NCI-H510A treated with DMSO at 0.1 percent for 48 hours (cell line): ENCODE results near the gene EXT2.

Source experiments
- DNase-seq: peaks from one replicate; lab custom pipeline; 2025; lab: John Stamatoyannopoulos, UW

The EXT2 gene

GRCh38 chr11:44133335-44133946 is 38.0 kb downstream of the EXT2 start:
- peak; percentile 14 for DNase-seq

GRCh38 chr11:44134625-44135024 is 39.1 kb downstream of the EXT2 start:
- no peak for DNase-seq

DNA sequence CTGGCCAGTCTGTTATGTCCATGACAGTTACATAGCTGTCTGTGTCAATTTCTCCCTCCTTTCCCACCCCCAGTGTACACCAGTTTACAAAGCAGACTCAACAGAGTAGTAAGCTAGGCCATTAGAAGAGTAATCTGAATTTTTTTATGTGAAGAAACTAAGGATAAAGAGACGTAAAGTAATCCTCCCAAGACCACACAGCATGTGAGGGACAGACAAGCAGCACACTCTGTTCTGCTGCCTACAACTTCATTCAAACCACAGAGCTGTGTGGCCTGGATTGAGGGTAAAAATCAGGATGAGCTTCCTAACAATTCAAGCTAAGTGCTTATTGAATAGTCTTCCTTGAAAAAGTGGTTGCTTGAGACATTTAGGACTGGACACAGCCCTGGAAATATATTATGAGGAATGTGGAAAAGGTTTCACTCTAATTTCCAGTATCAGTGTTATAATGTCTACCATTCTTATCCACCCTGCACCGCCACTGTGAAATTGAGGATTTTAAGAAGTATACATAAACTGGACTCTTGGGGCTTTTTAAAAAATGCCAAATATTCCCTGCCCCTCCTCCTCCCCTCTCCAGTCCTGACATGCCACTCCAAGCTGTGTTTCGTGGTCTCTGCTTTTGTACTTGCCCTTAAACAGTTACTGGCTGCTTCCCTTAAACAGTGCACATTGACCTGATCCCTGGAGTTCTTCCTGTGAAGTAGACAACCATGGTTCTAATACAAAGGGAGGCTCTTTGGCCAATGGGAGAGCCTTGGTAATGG is 40.9 kb downstream of the EXT2 start:
- DNase-seq = no peak

GRCh38 chr11:44137057-44137456 is 41.6 kb downstream of the EXT2 start:
- no peak for DNase-seq

- DNase-seq = no peak
These were observed 42.8 kb downstream of the EXT2 start for GRCh38 chr11:44138286-44138685.

DNA sequence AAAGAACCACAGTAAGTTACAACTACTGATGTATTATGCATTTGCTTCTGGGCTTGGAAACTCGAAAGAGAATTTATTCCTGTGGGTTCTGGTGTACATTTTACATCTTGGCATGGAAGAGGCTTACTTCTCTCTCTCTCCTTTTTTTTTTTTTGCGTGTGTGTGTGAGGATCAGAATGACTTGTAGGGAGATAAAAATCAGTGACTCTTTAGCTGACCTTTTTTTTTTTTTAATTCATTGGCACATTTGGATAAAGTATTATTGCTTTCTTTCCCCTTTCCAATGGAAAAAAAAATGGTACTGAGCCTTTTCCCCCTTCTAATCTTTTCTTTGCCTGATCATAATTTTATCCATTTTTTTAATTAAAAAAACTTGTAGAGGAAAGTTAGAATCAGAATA is 43.5 kb downstream of the EXT2 start:
- DNase-seq = no peak

DNA sequence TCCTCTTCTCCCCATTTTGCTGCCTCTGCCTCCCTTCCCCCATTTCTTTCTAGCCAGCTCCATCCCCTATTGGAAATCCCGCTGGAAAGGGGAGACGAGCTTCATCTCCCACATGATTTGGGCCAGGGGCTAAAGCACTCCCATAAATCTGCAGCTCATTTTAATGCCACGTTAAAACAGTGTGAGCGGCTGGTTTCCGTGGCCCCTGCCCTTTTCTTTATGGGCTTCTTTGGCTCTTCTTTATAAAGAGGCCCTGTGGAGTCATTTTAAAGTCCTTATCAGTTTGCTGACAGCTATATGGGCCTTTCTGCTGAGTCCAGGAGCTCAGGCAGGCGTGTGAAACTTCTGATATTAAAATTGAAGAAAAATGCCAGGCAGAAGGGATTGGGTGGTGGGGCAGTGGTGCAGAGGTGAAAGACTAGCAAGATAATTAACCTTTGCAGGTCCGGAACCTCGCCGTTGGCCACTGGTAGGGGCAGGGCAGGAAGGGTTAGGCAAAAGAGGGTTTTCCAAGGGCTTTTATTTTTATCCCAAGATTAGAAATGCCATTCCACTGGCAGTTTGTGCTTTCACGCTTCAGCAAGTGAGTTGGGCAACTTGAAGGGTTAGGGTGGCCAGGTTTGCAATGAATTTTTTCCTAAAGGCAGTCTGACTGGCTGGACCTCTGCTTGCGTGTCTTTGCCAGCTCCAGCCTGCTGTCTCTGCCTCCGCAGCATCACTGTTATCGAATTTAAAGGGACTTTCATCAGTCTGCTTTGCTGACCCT is 44.3 kb downstream of the EXT2 start:
- no peak for DNase-seq

DNA sequence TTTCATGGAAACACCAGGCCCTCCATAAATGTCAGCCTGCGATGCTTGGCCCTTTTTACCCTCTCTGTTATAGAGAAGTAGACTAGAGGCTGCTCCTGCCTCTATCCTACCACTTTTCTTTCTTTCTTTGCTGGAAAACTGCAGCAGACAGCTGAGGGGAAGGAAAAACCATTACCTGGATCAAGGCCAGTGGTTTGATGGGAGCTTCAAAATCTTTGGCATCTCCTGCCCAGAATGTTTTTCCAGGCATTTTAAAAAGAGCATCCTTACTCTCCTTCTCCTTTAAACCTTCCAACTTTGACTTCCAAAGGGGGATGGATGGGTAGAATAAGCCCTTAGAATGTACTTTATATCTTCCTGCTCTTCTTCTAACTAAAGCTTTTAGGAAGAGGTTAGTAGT is 44.9 kb downstream of the EXT2 start:
- no peak for DNase-seq

GRCh38 chr11:44140805-44141204 is 45.3 kb downstream of the EXT2 start:
- no peak for DNase-seq

- no peak for DNase-seq
These were observed 48.8 kb downstream of the EXT2 start for GRCh38 chr11:44143987-44144909.

GRCh38 chr11:44145011-44145775 is 49.7 kb downstream of the EXT2 start:
- no peak for DNase-seq

- DNase-seq = no peak
These were observed 51.5 kb downstream of the EXT2 start for GRCh38 chr11:44146931-44147330.

GRCh38 chr11:44147751-44148150 is 52.3 kb downstream of the EXT2 start:
- DNase-seq = no peak

DNA sequence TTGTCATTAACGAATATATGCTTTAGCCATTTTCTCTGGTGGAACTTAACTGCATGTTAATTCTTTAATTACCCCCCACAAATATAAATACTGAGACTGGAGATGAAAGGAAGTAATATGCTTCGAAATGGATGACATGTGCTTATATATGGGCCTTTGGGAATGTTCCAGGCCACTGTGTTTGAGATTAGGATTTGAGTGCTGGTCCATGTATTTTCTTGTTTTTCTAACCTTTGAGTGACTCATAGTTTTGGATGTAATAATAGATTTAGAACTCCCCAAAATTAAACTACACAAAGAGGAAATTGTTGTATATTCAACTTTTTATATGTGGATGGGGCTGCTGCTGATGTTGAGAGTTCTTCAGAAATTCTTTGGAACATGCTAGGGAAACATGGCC is 54.2 kb downstream of the EXT2 start:
- DNase-seq = no peak

DNA sequence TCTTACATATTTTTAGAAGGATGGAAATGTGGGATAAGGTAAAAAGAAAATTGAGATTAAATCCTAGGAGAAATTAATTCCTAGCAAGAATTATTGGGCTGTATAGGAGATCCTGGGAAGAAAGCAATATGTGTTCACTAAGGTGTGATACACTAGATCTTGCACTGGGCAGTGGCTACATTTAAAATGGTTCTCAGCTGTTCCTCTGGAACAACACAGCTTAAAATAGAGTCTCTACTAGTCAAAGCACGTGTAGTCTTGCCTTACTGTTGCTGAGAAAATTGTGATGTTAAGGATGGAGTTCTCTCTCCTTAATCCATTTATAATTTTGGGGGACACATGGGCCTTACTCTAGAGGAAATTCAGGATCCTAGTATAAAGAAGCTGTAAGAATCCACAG is 54.9 kb downstream of the EXT2 start:
- no peak for DNase-seq

DNA sequence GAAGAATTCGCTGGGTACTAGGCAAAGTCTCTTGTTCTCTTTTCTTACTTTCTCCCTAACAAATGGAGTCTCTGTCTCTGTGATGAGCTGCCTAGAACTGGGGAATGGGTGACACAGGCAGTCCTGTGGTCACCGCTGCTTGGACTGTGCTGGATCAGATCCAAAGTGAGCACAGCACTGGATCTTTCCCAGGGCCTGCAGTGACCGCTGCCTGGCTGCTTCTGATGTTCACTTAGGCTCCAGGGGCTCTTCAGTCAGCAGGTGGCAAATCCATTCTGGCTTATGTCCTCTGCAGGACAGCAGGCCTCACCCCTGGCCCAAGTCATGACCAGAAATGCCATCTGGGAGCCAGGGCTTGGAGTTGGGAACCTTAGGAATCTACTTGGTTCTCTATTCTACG is 61.5 kb downstream of the EXT2 start:
- DNase-seq = no peak

GRCh38 chr11:44158384-44158783 is 62.9 kb downstream of the EXT2 start:
- no peak for DNase-seq

DNA sequence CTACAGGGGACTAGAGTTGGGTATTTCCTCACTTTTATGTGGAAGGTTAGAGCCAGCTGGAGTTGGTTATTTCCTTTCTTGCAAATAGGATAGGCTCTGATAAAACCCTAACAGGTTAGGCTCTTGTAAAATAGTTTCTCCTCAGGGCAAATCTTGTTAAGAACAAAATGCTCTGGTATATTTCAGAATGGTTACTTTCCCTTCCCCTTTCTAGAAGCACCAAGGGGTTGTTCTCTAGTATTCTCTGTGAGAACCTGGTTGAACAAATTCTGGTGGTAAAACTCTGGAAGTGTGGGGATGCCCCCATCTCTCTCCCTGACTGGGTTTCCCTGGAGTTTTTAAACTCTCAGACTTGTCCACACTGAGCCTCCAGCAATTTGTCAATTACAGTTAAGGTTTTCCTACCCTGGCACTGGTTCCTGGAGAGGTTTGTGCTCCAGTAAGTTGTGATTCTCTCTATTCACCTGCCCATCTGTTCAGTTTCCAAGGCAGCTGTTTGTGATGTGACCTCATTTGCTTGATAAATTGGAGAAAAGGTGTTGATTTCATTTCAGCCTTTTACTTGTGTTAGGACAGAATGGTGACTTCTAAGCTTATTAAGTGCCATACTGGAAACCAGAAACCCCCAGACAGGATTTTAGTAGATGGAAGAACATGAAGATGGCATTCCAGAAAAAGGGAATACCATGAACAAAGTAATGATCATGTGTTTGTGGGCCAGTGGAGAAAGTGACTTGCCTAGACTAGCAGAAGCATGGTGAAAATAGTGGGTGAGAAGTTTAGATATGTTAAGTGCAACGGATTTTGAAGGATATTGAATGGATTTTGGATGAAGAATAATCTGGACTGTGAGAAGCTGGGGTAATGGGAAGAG is 64.6 kb downstream of the EXT2 start:
- DNase-seq = no peak

DNA sequence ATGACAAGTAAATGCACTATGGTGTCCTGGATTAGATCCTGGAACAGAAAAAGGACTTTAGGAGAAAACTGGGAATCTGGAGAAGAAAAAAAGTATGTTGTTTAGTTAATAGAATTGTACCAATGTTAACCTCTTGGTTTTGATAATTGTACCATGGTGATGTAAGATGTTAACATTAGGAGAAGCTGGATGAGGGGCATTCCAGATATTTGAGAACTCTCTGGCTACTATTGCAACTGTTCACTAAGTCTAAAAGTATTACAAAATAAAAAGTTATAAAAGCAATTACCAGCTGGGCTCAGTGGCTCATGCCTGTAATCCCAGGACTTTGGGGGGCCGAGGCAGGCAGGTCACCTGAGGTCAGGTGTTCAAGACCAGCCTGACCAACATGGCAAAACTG is 66.5 kb downstream of the EXT2 start:
- DNase-seq = no peak

- no peak for DNase-seq
These were observed 67.2 kb downstream of the EXT2 start for GRCh38 chr11:44162662-44163061.
